SH-SY5Y (cell line): ENCODE results near the gene SND1.

ENCODE experiments used
- GATA2 ChIP-seq: IDR thresholded peaks from 2 replicates; pipeline ENCODE4 v1.6.1; 2011; ENCODE audit warnings: mild to moderate bottlenecking, low read depth, low read length
- GATA3 ChIP-seq: IDR thresholded peaks from 2 replicates; pipeline ENCODE4 v1.6.1; 2011; ENCODE audit warnings: low read depth, mild to moderate bottlenecking, low read length, moderate library complexity

GRCh38 chr7:127900141-127900540 is 248.1 kb downstream of the SND1 start:
- TF ChIP-seq GATA2 (peak; percentile 35; the same call in 1 of the 2 replicates), GATA3 (no peak)
